GM19468 (cell line): ENCODE results near the gene TOMM40L.
"Not testable (repeated sequence)": the region's sequence is repeated elsewhere in the genome, so short reads cannot be mapped to it uniquely, and the experiment has no call there.

Experiments
- ATAC-seq: cut with Tn5 transposase; IDR thresholded peaks from one replicate; pipeline ENCODE4 v1.9.1; 2021; ENCODE audit warnings: mild to moderate bottlenecking, moderate library complexity, moderate number of reproducible peaks; ENCODE audit not compliant: unreplicated experiment; ENCODE audit errors: extremely low read depth

Gene TOMM40L

DNA sequence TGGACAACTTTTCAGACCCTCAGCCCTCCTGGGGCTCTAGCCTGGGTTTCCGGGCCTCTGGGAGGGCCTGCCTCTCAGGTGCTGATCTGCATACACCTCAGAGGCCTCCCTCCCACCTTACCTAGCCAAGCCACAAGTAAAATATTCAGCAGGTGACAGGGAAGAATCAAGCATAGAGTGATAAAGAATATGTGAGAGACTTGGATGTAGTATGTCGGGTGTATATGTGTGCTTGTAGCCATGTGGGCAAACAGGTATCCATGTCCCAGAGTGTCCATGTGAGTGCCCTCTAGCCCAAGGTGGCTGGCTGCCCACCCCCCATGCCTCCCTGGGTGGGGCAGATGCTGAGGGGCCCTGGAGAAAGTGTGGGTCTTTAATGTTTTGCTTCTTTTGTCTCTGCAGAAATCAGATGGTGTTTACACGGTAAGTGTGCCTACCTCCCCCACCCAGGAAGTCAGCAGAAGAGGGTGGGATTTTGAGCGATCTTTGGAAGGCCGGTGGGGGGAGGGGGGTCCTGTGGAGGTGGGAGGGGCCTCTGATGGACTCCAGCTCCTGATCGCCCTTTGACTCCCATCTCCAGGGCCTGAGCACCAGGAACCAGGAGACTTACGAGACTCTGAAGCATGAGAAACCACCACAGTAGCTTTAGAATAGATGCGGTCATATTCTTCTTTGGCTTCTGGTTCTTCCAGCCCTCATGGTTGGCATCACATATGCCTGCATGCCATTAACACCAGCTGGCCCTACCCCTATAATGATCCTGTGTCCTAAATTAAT, 7.4 kb upstream of the TOMM40L start:
- no peak for ATAC-seq

DNA sequence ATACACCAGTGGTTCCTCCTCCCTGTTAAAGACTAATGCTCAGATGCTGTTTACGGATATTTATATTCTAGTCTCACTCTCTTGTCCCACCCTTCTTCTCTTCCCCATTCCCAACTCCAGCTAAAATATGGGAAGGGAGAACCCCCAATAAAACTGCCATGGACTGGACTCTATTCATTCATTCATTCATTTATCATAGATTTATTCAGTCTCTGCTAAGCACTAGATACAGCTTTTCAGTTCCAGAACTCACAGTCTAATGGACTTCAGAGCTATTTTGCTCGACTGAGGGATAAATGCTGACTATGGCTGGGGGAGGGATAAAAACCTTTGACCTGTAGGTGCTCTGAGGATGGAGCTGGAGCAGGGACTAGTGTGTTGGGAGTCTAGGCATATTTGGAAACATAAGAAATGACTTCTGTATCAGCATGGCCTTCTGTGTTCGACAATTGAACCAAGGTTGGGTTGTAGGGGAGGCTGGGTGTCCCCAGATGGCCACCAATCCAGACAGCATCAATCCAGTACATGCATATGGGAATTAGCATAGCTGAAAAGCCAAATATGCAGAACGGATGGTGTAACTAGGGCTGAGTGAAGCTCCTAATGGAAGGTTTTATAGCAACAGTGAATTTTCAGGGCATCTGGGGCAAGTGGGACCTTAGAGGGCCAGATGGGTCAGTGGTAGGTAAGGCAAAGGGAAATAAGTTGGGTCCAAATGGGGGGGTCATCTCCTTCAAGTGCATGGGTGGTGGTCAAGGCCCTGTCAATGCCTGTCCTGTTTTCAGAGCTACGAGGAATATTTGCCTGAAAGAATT, 6.6 kb upstream of the TOMM40L start:
- ATAC-seq = no peak

DNA sequence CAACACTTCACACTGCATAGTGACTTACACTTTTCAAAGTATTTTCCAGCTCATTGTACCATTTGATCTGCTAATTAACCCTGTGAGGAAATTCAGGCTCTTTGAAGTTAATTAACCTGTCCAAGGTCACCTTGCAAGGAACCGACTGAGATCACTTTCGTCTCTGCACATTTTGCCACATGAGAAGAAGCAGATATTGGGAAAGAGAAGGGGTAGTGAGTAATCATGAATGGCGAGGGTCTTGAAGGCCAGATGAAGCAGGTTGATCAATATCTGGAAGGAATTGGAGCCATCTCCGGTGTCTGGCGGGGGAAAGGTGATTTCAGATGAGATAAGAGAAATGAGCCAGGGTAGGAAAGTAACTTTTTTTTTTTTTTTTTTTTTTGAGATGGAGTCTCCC, 5.9 kb upstream of the TOMM40L start:
- ATAC-seq = no peak

DNA sequence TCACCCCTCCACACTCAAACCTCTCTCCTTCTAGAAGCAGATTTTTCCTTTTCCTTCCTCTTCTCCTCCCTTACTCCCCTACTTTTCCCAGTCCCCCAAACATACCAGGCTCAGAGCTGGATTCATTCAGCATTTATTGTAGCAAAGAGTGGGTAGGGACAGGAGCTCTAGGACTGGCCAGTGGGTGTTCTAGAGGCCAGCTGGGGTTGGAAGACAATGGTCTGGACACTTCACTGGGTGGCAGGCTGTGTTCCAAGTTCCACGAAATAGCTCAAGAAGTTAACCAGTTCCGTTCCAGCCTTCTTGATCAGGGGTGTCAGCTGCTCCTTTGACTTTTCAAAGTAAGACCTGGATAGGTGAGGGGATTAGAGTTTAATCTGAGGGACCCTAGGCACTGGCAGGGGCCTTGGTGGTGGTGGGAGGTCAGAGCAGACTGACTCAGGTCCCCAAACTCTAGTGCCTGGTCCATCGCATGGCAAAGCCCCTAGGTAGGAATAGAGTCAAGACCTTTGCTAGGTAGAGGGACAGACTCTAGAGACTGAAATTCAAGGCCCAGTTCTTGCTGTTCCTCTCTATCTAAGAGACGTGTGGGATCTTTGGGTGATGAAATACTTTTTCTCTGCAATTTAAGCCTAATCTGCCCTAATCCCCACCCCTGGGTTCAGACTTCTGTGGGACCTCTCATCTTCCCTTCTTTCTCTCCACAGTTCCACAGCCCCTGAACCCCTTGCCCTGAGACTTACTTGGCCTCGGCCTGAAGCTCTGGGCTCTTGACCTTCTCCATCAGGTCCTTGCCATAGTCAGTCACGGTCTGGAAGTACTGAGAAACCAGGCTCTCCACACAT, 3.5 kb upstream of the TOMM40L start:
- ATAC-seq = no peak

DNA sequence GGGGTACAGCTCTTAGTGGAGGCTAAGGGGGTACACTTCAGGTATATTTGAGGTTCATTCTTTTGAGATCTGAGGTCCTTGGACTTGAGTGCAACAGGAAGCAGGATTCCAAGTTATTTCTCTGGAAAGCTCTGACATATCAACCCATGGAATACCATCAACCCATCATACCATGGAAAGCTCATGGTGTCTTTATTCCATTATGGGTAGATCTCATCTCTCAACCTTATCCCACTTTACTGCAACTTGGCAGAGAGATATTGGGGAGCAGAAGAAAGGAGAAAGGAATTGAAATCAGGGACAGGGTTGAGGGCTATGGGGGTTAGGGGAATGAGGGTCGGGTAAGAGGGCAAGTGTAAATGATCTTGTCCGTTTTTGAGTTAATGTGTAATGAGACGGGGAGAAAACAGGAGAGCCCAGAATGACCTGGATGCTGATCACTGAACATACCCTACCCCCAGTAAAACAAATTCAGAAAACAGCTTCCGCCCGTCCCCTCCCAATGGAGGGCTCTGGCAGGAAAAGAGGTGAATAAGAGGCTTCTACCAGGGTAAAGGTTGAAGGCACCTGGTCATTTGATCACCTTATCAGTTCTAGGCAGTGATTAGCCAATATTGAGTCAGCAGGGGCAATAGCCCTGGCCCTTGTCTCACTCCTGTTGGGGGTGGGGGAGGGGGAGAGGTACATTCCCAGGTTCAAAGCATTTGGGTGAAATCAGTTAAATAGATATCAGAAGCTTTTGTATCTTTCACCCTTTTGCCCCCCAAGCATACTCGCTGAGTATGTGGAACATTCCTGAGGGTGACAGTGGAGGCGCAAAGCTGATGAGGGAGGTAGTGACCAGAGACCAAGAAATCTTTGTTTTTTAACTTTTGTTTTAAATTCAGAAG, 1.8 kb upstream of the TOMM40L start:
- ATAC-seq = no peak

DNA sequence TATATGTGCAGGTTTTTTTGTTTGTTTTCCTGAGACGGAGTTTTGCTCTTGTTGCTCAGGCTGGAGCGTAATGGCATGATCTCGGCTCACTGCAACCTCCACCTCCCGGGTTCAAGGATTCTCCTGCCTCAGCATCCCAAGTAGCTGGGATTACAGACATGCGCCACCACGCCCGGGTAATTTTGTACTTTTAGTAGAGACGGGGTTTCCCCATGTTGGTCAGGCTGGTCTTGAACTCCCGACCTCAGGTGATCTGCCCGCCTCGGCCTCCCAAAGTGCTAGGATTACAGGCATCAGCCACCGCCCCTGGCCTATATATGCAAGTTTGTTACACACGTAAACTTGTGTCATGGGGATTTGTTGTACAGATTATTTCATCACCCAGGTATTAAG, 1.2 kb upstream of the TOMM40L start:
- ATAC-seq = not testable (repeated sequence)

DNA sequence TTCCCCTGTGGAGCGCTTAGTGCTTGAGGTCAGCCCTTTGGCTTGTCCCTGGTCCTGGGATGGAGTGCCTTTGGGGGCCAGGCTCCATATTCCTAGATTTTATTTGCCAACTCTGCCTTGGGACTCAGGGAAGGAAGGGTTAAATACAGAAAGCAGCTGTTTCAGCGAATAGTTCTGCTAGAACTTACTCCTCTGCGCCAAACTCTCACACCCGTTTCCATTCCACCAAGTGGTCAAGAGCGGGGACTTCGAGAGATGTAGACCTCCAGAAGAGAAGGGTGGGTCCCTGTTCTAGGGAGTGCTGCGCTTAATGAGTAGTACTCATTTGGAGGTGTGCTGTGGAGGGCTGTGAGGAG, 704 bp upstream of the TOMM40L start:
- no peak for ATAC-seq

DNA sequence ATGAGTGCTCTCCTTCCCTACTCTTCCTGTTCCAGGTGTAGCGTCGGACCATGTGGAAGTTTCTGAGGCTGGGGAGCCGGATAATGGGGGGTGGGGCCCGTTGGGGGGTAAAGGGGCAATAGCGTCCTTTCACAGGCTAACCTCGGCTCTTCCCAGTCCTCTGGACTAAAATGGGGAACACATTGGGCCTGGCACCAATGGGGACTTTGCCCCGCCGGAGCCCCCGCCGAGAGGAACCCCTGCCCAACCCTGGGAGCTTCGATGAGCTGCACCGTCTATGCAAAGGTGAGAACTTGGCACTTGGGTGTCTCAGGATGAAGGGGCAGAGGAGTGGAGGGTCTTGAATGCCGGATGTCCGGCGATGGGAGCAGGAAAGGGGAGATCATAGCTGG, 456 bp downstream of the TOMM40L start:
- ATAC-seq = no peak

DNA sequence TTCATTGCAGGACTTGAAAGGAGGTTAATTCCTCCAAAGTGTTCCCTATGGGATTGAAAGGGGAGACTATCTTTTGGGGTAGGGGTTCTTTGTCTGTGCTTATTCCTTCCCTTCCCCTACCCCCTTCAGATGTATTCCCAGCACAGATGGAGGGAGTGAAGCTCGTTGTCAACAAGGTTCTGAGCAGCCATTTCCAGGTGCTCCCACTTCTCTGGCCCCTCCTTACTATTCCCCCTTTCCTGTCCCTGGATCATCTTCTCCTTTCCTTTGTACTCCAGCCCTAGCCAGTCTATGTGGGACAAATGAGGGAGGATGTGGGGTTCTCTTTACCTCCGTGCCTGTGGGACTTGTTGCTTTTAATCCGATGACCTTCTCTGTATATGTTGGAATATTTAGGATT, 899 bp downstream of the TOMM40L start:
- no peak for ATAC-seq

DNA sequence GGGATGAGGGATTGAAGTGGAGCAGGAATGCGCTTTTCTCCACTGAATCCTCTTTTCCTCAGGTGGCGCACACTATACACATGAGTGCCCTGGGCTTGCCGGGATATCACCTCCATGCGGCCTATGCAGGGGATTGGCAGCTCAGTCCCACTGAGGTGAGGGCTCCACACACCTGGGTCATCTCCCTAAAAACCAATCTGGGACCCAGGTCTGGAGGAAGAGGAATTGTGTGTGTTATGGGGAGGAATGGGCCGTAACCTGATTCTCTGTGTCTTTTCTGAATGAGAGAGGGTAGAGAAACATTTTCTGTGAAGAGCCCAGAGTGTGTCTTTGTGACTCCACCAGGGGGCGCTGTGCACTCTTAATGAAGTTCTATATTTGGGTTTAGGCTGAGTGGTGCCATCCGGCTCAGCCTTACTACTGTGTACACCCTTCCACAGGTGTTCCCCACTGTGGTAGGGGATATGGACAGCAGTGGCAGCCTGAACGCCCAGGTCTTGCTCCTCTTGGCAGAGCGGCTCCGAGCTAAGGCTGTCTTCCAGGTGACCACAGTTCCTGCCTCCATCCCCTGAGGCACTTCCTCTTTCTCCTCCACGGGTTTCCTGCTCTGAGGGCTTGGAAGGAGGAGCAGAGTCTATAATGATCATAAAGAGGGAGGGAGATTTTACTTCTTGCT, 1.5 kb downstream of the TOMM40L start:
- no peak for ATAC-seq

DNA sequence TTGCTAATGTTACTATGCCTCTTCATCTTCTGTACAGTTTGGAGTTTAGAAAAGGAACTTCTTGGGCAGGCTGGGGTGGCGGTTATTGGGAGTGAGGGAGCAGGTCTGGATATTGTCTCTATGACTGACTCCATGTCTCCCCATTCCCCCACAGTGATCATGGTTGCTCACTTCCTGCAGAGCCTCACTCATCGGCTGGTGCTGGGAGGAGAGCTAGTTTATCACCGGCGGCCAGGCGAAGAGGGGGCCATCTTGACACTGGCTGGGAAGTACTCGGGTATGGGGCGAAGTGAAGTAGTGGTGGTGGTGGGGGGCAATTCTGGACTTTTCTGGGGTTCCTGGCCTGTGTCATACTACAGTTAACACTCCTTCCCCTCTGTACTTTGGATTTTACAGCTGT, 2.2 kb downstream of the TOMM40L start:
- no peak for ATAC-seq

DNA sequence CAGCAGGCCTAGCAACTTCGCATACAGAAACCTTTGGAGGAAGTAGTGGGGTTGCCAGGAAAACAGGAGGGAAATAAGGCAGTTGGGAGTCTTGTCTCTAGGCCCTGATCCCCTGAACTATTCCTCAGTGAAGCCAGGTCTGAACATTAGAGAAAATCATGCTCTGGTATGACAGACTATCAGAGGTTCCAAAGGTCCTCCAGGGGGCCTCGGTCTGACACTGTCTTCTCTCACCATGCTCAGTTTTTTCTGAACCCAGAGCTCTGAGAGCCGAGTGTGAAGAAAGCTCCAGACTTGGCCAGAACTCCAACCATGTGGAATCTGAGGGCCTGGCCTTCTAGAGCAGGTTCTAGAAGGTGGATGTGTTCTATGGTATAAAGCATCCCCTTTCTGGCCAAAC, 4.0 kb downstream of the TOMM40L start:
- no peak for ATAC-seq

DNA sequence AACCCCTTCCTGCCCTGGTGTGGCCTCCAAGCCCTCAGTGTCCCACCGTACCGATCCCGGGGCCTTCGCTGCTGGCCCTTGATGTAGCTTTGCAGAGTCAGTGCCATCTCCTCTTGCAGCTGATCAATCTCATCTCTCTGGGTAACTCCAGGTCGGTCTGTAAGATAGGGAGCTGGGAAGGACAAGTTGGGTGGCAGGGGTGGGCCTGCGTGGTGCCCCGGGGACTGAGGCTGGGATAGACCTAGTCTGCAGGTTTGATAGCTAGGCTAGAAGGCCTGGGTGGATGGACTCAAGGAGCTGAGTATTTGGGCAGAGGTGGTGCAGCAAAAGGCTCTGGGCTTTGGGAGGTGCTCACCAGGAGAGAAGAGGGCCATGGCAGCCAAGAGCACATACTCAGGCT, 4.9 kb downstream of the TOMM40L start:
- no peak for ATAC-seq

DNA sequence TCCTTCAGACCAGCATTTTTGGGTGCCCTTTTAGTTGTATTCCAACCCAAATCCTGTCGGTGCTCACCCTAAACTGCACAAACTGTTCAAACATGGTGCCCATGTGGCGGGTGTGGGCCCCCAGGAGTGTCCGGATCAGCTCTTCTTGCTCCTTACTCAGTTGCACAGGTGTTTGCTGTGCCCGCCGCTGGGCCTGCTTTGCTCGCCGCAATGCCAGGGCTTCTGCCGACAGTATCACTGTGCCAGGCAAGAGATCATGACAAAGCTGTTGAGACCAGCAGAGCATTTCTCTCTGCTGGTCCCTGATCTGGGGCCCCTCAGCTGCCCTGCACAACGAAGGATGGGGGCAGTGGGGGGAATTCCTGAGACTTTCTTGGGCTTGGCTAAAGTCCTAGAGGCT, 7.2 kb downstream of the TOMM40L start:
- ATAC-seq = no peak

DNA sequence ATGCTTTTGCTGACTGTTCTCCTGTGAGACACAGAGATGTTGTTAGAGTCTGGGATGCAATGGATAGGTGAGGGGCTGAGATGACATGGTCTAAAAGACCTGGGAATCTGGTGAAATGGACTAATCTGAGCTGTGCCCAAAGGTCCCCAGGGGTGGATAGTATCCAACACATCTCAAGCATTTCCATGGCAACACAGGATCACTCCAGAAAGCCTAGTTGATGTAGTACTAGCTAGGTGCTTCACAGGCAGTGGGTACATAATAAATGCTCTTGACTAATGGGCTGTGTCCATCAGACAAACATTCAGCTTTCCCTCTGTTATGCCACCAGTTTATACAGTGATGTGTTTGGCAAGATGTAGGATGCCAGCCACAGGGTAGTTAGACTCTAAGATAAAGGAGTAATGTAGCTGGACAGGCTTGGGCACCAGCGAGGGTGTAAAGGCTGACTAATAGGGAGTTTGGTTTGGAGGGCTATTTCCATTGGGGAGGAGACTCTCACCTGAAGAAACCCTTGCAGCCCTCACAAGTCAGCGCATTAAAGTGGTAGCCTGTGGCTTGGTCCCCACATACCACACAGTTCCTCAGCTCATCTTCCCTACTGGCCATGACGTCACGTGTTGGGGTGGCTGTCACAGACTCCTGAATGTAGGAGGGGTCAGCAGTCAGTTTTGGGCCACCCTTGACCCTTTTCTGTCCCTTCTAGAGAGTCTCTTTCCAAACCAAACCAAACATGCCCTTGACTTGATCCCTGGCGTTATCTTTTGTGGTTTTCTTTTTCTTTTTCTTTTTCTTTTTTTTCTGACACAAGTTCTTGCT, 10.3 kb downstream of the TOMM40L start:
- ATAC-seq = no peak

DNA sequence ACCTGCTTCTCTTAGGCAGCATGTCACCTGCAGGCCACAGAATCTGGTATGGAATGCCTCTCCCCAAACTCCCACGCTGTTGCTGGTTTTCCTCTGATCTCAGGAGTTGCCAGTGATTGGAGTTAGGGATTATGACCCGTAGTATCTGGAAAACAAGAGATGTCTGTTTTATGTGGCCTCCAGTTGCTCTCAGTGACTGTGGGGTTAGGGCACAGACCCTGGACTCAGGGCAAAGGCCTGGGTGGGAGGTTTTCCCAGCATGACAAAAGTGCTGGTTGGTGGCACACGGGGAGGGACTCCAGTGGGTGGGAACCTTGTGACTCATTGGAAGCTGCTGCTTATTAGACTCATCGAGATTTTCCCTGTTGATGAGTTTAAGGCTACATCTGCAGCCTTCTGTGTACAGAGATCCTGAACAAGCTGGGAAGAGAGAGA, 12.2 kb downstream of the TOMM40L start, which contains the start of gene NR1I3:
Gene NR1I3, minus strand, starts transcription at position 165 of the 435 bp plus-strand sequence. CDS start 1,638 bp downstream, outside the sequence.
- no peak for ATAC-seq

DNA sequence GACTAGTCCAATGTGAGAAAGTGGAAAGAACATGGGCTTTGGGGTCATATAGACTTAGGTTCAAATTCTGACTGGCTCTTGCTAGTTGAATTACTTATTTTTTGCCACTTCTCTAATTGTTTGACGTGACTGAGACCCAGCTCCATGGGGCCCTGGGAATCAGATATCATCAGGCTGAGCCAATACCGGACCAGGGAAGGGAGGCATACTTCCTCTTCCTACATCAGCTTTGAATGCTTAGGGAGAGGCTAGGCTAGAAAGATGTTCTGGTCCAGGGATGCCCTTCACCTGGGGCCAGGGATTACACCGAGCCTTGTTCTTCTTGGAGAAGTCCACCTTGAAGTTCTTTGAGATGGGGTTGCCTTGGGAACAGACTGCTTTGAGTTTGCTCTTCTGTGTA, 15.8 kb downstream of the TOMM40L start:
- ATAC-seq = no peak

DNA sequence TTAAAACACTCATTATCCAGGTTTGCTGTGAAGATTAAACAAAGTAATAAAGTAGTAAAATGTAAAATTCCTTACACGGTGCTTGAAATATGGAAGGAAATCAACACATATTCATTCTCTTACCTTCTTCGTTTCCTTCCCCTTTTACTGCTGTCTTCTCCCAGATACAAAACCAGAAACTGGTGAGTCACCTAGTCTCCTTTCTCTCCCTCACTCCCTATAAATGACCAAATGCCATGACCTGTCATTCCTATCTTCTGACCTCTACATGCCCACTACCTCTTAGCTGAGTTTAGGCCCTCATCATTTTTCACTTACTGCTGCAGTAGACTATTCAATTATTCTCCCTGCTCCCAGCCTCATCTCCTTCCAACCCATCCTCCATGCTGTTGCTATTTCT, 16.5 kb downstream of the TOMM40L start:
- no peak for ATAC-seq
